ELR (cell line): ENCODE measurements around the gene PTPRT.

Source experiments
- DNase-seq: peaks from one replicate; pipeline ENCODE4 v3.0.0-alpha.2; 2015; ENCODE audit warnings: low read depth

PTPRT gene

GRCh38 chr20:43119720-43120119 lies 70.0 kb downstream of the PTPRT start:
- DNase-seq: no peak

- DNase-seq: no peak
These were observed 87.3 kb downstream of the PTPRT start for GRCh38 chr20:43102394-43102793.

GRCh38 chr20:43096931-43097260 lies 92.8 kb downstream of the PTPRT start:
- no peak for DNase-seq

- no peak for DNase-seq
These were observed 93.4 kb downstream of the PTPRT start for GRCh38 chr20:43096126-43096930.

GRCh38 chr20:43095034-43095433 lies 94.7 kb downstream of the PTPRT start:
- DNase-seq: no peak

GRCh38 chr20:43092386-43093088 lies 97.2 kb downstream of the PTPRT start:
- no peak for DNase-seq

- DNase-seq: no peak
These were observed 121.2 kb downstream of the PTPRT start for GRCh38 chr20:43068482-43068881.

- DNase-seq: no peak
These were observed 123.6 kb downstream of the PTPRT start for GRCh38 chr20:43066125-43066524.

GRCh38 chr20:43065299-43065698 lies 124.4 kb downstream of the PTPRT start:
- DNase-seq: no peak

- DNase-seq: no peak
These were observed 131.6 kb downstream of the PTPRT start for GRCh38 chr20:43058077-43058476.

GRCh38 chr20:43057317-43057716 lies 132.4 kb downstream of the PTPRT start:
- no peak for DNase-seq

GRCh38 chr20:43055181-43055884 lies 134.4 kb downstream of the PTPRT start:
- no peak for DNase-seq

GRCh38 chr20:43052532-43052931 lies 137.2 kb downstream of the PTPRT start:
- no peak for DNase-seq

GRCh38 chr20:43046966-43047365 lies 142.7 kb downstream of the PTPRT start:
- no peak for DNase-seq

GRCh38 chr20:43043887-43044286 lies 145.8 kb downstream of the PTPRT start:
- no peak for DNase-seq

- DNase-seq: peak; percentile 3
These were observed 149.3 kb downstream of the PTPRT start for GRCh38 chr20:43040427-43040826.

GRCh38 chr20:43037605-43038309 lies 151.9 kb downstream of the PTPRT start:
- no peak for DNase-seq

- DNase-seq: no peak
These were observed 154.6 kb downstream of the PTPRT start for GRCh38 chr20:43034981-43035724.

- DNase-seq: no peak
These were observed 157.2 kb downstream of the PTPRT start for GRCh38 chr20:43032459-43032858.

- DNase-seq: no peak
These were observed 160.5 kb downstream of the PTPRT start for GRCh38 chr20:43029176-43029575.

- no peak for DNase-seq
These were observed 161.2 kb downstream of the PTPRT start for GRCh38 chr20:43028470-43028869.

- no peak for DNase-seq
These were observed 165.9 kb downstream of the PTPRT start for GRCh38 chr20:43023836-43024235.
